Measurements from ENCODE around the gene EXT2.

EXT2 gene

GRCh38 chr11:44088377-44088776, 7.1 kb upstream of the EXT2 start:
- no peak for DNase-seq

GRCh38 chr11:44088871-44089270, 6.6 kb upstream of the EXT2 start:
- DNase-seq: no peak

GRCh38 chr11:44090539-44090938, 4.9 kb upstream of the EXT2 start:
- DNase-seq: no peak

GRCh38 chr11:44094260-44094868, 1.1 kb upstream of the EXT2 start:
- peak; percentile 72 for DNase-seq

GRCh38 chr11:44096360-44097185, 1.1 kb downstream of the EXT2 start:
- DNase-seq: no peak

GRCh38 chr11:44097821-44098220, 2.3 kb downstream of the EXT2 start:
- DNase-seq: no peak

- no peak for DNase-seq
Measured at GRCh38 chr11:44101098-44101497, 5.6 kb downstream of the EXT2 start.

GRCh38 chr11:44104481-44105294, 9.2 kb downstream of the EXT2 start:
- peak; percentile 24 for DNase-seq

GRCh38 chr11:44108260-44108659, 12.8 kb downstream of the EXT2 start:
- DNase-seq: no peak

- peak; percentile 35 for DNase-seq
Measured at GRCh38 chr11:44110231-44110679, 14.8 kb downstream of the EXT2 start.

- DNase-seq: no peak
Measured at GRCh38 chr11:44112091-44112821, 16.8 kb downstream of the EXT2 start.

GRCh38 chr11:44113018-44113417, 17.5 kb downstream of the EXT2 start:
- no peak for DNase-seq

GRCh38 chr11:44113572-44113971, 18.1 kb downstream of the EXT2 start:
- DNase-seq: no peak

GRCh38 chr11:44116234-44116830, 20.9 kb downstream of the EXT2 start:
- no peak for DNase-seq

GRCh38 chr11:44120169-44120568, 24.7 kb downstream of the EXT2 start:
- no peak for DNase-seq

- no peak for DNase-seq
Measured at GRCh38 chr11:44125598-44125997, 30.1 kb downstream of the EXT2 start.

- DNase-seq: no peak
Measured at GRCh38 chr11:44126304-44126703, 30.8 kb downstream of the EXT2 start.

- DNase-seq: no peak
Measured at GRCh38 chr11:44127130-44127529, 31.7 kb downstream of the EXT2 start.

- no peak for DNase-seq
Measured at GRCh38 chr11:44128729-44129128, 33.3 kb downstream of the EXT2 start.

GRCh38 chr11:44130751-44131150, 35.3 kb downstream of the EXT2 start:
- no peak for DNase-seq

GRCh38 chr11:44133335-44133946, 38.0 kb downstream of the EXT2 start:
- no peak for DNase-seq

- no peak for DNase-seq
Measured at GRCh38 chr11:44134625-44135024, 39.1 kb downstream of the EXT2 start.

Data from stimulated activated CD4-positive, alpha-beta T cell treated with anti-CD3 and anti-CD28 coated beads, Interleukin-1b, Interleukin-23, amount 100 ng/mL, for 48 hours (primary cell).